GM18505 (cell line): ENCODE measurements around the gene SLC38A2.
A peak's percentile ranks its signal among the peaks of the same experiment; 100 is the strongest.

Experiments
- ATAC-seq: cut with Tn5 transposase; IDR thresholded peaks from one replicate; pipeline ENCODE4 v1.9.1; 2021; ENCODE audit not compliant: unreplicated experiment
- POLR2A ChIP-seq: IDR thresholded peaks from 4 replicates; pipeline ENCODE4 v1.6.1; 2011; ENCODE audit warnings: borderline replicate concordance; ENCODE audit not compliant: insufficient read depth, insufficient read length; ENCODE audit errors: extremely low read depth

Gene SLC38A2

DNA sequence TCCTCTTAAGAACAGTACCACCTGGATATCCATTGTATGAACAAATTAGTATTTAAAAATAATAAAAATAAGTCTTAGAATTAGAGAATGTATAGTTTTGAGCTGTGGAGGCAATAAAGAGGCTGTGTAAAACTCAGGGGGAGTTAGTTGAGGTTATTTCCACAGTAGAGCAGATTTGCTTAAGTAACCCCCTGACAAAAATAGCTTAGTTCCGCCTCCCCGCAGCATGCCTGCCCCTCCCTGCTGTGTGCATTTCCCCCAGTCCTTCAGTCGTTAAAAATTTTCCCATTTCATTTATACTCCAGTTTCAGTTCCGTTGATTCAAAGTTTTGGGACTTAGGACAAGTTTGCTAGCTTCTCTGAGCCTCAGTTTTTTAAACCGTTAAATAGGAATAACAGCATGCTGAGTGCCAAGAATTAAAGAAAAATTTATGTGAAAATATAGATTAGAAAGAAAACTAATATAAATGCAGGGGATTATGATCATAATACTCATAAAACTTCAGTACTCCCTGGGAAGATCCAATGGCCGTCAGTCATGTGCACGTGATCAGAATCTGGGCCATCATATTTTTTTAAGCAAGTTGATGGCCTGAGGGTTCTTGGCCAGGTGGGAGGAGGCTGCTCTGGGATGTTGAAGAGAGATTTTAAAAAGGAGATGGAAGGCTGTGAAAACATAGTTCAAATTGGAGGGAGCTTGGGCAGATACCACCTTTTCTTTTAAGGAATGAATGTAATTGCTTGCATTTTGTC, 14.5 kb upstream of the SLC38A2 start:
- TF ChIP-seq POLR2A: no peak
- no peak for ATAC-seq

DNA sequence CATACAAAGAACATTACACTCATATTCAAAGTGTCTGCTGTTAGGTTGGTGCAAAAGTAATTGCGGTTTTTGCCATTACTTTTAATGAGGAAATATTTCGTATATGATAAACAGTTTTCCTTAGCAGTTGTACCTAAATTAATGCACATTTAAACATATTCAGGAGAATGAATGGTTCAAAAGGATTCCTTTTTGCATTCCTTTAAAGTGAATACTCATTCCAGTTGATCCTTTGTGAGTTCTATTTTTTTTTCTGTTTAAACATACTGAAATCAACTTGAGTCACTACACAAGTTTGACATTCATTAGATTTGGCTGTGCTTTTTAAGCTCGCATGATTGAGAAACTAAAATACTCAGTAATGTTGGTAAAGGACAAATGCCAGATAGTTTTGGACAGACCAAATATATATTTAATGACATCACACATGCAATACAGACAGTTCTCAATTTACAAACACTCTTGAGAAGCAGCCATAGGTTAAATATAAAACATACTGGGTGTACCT, 13.8 kb upstream of the SLC38A2 start:
- no peak for ATAC-seq
- TF ChIP-seq POLR2A: no peak

DNA sequence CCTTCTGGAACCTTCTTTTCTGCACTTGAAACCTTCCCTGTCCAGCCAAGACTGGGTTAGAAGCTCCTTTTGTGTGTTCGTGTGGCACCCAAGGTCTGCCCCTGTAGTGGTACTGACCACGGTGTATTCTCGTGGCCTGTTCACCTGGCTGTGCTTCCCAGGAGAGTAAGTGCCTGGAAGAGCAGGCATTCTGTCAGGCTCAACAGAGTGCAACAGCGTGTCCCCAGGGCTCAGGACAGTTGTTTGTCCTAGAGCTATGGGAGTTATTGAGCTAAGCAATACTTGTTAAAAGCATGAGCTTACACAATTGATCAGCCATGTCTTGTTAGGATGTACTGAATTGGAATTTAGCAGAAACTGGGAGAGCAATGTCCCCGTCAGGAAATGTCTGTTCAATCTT, 12.9 kb upstream of the SLC38A2 start:
- ATAC-seq: no peak

DNA sequence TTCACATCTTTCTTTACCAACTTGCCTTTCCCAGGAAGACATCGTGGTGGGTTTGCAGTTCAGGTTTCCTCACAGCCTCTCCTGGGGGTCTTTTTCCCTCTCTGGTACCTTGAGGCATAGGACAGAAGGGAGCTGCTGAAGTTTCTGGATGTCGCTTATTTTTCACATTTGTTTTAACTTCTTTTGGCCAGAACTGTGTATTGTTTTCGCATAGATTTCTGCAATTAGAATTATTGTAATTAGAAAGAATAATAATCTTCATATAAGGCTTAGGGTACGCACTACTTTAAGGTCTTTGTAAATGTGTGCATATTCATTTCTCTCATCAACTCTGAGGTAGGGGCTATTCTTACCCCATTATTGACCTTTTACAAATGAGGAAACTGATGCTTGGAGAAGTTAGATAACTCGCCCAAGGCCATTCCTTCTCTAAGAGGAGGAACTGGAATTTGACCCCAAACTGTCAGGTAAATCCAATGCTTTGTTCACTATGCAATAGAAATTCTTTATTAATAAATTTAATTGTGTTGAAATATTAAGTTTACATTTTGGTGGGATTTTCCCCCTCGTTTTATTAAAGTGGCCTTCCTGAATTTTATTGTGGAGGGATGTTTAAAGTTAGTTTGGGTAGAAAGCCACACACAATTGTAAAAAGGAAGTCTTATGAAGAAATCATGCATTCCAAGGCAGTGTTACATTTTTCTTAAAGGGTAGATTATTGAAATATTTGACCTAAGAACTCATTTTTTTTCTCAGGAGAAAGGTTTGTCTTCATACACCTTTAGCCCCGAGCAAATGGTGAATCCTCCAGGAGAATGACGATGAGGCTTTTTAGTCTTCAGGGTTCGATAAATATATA, 12.1 kb upstream of the SLC38A2 start:
- ATAC-seq: no peak
- TF ChIP-seq POLR2A: no peak

More for the DNA sequence above, 12.9 kb upstream of the SLC38A2 start:
- TF ChIP-seq POLR2A: no peak

DNA sequence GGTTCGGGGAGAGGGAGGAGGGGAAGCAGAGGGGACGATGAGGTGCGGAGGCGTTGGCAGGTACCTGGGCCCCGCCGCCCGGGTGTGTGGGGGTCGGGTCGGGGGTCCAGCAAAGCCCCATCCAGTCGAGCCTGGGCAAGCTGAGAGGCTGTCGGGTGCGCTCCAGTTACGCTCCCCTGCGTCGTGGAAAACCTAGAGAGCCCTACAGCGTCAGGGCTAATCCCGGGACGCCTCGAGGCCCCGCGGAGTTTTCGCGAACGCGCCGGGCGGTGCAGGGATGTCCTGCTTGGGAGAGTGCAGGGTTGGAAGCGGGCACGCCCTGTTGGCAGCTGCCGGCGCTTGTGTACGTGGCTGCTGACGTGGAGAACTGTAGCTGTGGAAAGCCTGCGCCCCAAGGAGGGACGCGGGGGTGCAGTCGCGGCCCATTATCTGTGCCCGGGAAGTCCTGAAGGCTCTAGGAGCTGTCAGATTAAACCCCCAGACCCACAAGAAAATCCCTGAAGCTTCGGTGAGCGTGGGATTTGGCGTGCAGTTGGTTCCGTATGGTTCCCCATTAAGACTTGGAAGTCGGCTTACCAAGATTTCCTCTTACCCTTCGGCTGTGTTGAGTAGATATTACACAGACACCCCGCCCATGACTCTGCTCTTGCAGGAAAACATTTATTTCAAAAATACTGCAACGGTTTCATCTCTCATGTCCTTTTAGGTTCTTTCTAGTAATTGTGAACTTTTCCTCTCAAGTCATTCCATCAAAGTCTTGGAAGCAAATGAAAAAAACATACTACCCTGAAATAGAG, 11.3 kb upstream of the SLC38A2 start:
- peak; percentile 80 for TF ChIP-seq POLR2A
- ATAC-seq: peak; percentile 26

DNA sequence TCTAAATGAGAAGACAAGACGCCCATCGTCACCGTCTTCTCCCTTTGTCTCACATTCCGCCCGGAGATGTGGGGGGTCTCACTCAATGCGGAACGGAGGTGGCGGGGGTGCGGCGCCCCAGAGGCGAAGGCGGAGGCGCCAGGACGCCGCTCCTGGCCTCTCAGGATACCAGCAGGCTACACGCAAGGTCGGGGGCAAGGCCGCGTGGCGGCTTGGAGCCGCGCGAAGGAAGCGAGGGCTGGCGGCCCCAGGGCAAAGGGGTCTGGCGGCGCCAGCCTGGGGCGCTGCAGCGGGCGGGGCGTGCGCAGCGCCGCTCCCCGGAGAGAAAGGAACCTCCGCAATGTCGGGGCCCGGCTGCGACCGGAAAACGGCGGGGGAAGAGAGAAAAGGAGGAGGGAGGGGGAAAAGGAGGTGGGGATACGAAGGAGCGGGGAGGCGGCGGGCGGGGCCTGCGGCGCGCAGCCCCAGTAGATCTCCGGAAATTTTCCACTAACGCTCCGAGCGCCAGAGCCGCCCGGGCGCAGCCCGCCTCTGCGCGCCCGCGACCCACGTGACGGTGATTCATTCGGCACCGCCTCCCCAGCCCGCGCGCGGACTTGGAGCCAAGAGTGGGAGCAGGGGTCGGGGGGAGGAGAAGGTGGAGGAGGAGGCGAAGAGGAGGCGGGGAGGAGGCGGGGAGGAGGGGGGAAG, 10.5 kb upstream of the SLC38A2 start:
- peak; percentile 70 for ATAC-seq
- TF ChIP-seq POLR2A: peak; percentile 77

DNA sequence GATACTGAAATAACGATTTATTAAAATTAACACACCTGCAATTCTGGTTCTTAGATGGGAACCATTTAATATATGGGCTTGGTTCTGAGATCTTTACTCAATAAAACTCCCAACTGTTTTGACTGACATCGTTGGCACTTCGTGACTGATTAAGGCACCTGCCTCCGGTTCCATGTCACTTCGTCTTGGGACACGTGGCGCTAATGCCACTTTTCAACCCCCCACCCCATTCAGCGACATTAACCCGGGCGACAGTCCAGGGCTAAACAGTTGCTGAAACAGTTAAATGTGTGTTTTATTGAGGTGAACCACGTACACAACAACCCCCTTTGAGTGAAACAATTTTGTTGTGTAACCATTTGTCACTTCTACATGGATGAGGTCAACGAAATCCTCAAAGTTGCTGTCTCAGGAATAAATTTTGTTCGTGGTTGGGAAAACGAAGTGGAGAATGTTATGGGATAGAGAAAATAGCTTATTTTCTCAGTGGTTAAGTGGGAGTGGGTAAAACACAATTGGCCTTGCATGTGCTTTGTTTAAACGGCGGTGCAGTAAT, 9.9 kb upstream of the SLC38A2 start:
- no peak for TF ChIP-seq POLR2A
- no peak for ATAC-seq

DNA sequence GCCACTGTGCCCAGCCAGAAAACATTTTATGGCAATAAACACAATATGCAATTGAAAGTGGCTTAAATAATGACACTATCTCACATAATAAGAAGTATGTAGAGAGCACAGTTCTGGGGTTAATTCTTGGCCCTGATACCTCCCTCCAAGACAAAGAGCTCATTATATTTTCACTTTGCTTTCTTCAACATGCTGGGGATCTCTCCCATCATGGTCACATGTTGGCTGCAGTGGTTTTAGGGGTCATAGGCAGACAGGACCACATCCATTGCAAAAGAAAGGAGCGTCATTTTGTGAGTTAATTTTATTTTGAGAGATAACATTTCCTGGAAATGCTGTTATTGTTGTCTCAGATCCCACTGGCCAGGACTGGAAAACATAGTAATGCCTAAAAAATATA, 8.3 kb upstream of the SLC38A2 start:
- TF ChIP-seq POLR2A: no peak
- no peak for ATAC-seq

DNA sequence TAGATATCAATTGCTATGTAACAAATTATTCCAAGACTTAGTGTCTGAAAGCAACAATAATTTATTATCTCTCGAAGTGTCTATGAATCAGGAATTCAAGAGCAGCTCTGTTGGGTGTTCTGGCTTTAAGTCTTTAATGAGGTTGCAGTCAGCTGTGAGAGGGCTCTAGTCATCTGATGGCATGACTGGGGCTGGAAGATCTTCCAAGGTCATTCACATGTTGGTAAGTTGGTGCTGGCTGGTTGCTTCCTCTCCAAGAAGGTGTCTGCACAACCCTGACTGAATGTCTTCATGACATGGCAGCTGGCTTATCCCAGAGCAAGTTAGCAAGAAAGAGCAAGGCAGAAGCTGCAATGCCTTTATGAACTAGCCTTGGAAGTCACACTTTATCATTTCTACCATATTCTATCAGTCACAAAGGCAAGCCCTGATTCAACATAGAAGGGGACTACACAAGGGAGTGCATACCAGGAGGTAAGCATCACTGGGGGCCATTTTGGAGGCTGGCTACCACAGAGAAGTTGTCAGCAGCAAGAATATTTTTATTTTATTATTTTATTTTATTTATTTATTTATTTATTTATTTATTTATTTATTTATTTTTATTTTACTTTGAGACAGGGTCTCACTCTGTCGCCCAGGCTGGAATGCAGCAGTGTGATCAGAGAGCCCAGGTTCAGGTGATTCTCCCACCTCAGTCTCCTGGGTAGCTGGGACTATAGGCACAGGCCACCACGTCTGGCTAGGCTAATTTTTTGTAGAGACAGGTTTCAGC, 7.6 kb upstream of the SLC38A2 start:
- TF ChIP-seq POLR2A: no peak
- ATAC-seq: no peak

DNA sequence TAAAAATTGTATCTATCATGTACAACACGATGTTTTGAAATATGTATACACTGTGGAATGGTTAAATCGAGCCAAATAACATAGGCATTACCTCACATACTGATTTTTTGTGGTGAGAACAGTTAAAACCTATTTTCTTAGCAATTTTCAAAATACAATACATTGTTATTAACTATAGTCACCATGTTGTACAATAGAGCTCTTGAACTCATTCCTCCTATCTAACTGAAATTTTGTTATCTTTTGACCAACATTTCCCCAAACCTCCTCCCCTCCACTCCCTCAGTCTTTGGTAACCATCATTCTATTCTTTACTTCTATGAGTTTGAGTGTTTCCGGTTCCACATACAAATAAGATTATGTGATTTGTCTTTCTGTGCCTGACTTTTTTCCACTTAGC, 6.8 kb upstream of the SLC38A2 start:
- TF ChIP-seq POLR2A: no peak
- ATAC-seq: no peak

DNA sequence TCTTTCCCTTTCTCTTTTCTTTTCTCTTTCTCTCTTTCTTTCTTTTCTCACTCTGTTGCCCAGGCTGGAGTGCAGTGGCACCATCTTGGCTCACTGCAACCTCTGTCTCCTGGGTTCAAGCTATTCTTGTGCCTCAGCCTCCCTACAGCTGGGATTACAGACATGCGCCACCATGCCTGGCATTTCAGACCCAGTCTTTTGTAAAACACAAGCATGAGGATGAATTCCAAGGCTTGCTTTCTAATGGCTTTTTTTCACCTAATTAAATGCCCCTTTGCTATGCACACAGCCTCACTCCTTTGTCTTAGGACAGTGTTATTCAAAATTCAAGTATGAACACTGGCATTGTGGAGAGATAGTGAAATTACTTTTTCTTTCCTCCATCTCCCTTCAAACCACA, 6.0 kb upstream of the SLC38A2 start:
- no peak for ATAC-seq
- no peak for TF ChIP-seq POLR2A

DNA sequence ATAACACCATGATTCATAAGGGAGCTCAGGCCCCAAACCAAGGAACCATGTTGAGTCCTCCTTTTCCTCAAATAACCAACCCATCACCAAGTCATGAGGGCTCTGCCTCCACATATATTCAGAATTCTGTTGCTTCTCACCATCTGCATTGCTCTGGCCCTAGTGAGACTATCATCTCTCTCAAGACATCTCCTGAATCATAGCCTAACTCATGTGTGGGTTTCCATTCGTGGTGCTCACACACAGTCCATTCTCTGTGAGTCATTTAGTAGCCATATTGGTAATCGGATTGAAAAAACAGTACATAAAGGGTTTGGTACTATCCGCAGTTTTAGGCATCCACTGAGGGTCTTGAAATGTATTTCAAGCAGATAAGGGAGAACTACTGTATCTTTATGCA, 5.1 kb upstream of the SLC38A2 start:
- ATAC-seq: no peak
- TF ChIP-seq POLR2A: no peak
